ENCODE data around the gene ABHD11. TPM values are rescaled to one million over a fixed set of nuclear protein-coding genes. Genes with fewer than 3 reads are reported as not detected.

ABHD11 gene
- total and polyA plus RNA-seq, 2 of the 4 experiments (the other 2 are of a cell fraction): 13.4 to 19.9 TPM

GRCh38 chr7:73758581-73759138 is 20.1 kb upstream of the ABHD11 start:
- H3K4me2 ChIP-seq (ENCODE audit: low read depth, low read length): no peak overlapping the region
- no peaks in the 10 kb centered on the region for H3K4me1 ChIP-seq (ENCODE audit: control insufficient read depth, insufficient read depth, low read length)
- H3K14ac ChIP-seq (replicated peaks; ENCODE audit: low read depth, low read length): no peak overlapping the region
- DNase-seq (no peak), ATAC-seq (ENCODE audit: low read depth) (no peak)
- H3K4ac ChIP-seq (ENCODE audit: low read depth, low read length): no peak overlapping the region
- H3K27me3 ChIP-seq (ENCODE audit: control insufficient read depth, insufficient read depth, low read length): peaks cover 3% of the 10 kb centered on the region
- POLR2A ChIA-PET (ENCODE audit: unreplicated experiment): no interaction called here
- H4K20me1 ChIP-seq (ENCODE audit: insufficient read depth, low read length): no peaks in the 10 kb centered on the region; the same call in 1 of the 2 replicates
- H3K9me3 ChIP-seq (ENCODE audit: control insufficient read depth, insufficient read depth, low read length): no peaks in the 10 kb centered on the region
- H4K5ac ChIP-seq (ENCODE audit: low read depth, low read length): no peak overlapping the region
- H3K9me1 ChIP-seq (ENCODE audit: insufficient read depth, low read length): no peaks in the 10 kb centered on the region
- no peak overlapping the region for H2BK20ac ChIP-seq (ENCODE audit: low read depth, low read length)
- no peak overlapping the region for H4K91ac ChIP-seq (ENCODE audit: insufficient read depth, low read depth, low read length)
- no TSS peak for BruUV-seq (replicated peaks)
- no peak overlapping the region for H3K18ac ChIP-seq (ENCODE audit: low read depth, low read length)
- no peak overlapping the region for H2BK120ac ChIP-seq (ENCODE audit: low read depth, low read length)
- H3K9ac ChIP-seq (ENCODE audit: low read depth, low read length): no peak overlapping the region
- H3K23ac ChIP-seq (ENCODE audit: low read depth, low read length): no peak overlapping the region
- CTCF ChIA-PET: no interaction called here
- no peak overlapping the region for H3K56ac ChIP-seq (ENCODE audit: extremely low read depth, insufficient read depth, low read length)
- no peak overlapping the region for H2BK5ac ChIP-seq (ENCODE audit: low read depth, low read length, poor library complexity, severe bottlenecking)
- WGBS, 2 experiments (ENCODE audit: extremely low coverage in 2 of 2, insufficient read length in 1 of 2): no CpG with 5 or more reads among the region's 7 CpGs
- no peaks in the 10 kb centered on the region for H3K79me1 ChIP-seq (ENCODE audit: low read depth in 1 of 2, low read length in 2 of 2)
- H4K8ac ChIP-seq (ENCODE audit: low read depth in 2 of 2, low read length in 2 of 2): no peak overlapping the region
- no peak overlapping the region for H3K4me3 ChIP-seq (ENCODE audit: insufficient read depth, low read depth, low read length)
- no peak overlapping the region for H3K27ac ChIP-seq (ENCODE audit: insufficient read depth, low read length)
- no peaks in the 10 kb centered on the region for H3K36me3 ChIP-seq (ENCODE audit: control insufficient read depth, insufficient read depth, low read length)
- no peak overlapping the region for H2AFZ ChIP-seq (replicated peaks; ENCODE audit: low read length, poor library complexity)
- TF ChIP-seq CHD1 (IDR thresholded peaks at IDR 0.05; ENCODE audit: low read depth, low read length) (no peak), CTCF (conservative IDR thresholded peaks at IDR 0.05; ENCODE audit: low read depth, low read length) (no peak), MXI1 (IDR thresholded peaks at IDR 0.05; ENCODE audit: borderline replicate concordance, low read depth, low read length) (no peak), FOS (IDR thresholded peaks at IDR 0.05; ENCODE audit: low read depth, low read length) (no peak), CEBPB (IDR thresholded peaks at IDR 0.05; ENCODE audit: low read depth, low read length) (no peak), USF2 (IDR thresholded peaks at IDR 0.05; ENCODE audit: low read depth, low read length) (no peak), MAFK (IDR thresholded peaks at IDR 0.05; ENCODE audit: low read depth, low read length) (no peak), RFX5 (IDR thresholded peaks at IDR 0.05; ENCODE audit: low read depth, low read length) (no peak), BHLHE40 (IDR thresholded peaks at IDR 0.05; ENCODE audit: low read depth, low read length) (no peak), SMC3 (IDR thresholded peaks at IDR 0.05; ENCODE audit: low read depth, low read length) (no peak)
- no peak overlapping the region for H2BK15ac ChIP-seq (ENCODE audit: low read depth, low read length)
- H2AK9ac ChIP-seq (replicated peaks; ENCODE audit: low read depth, low read length, poor library complexity): no peak overlapping the region
- no peak overlapping the region for H2AK5ac ChIP-seq (ENCODE audit: low read depth, low read length)
- dilution Hi-C loops (cut with HindIII; ENCODE audit: low sequenced_read_pairs, unreplicated experiment) (no loop called here), intact Hi-C loops (cut with micrococcal nuclease) (no loop called here), in situ Hi-C loops (cut with MboI; ENCODE audit: low sequenced_read_pairs) (no loop called here)

All from IMR-90 (cell line).